Amygdala (tissue), 56 donors: ENCODE measurements around the gene ATP1B2.
A peak's percentile ranks its signal among the peaks of the same experiment; 100 is the strongest.
"Not testable (repeated sequence)": the region's sequence is repeated elsewhere in the genome, so short reads cannot be mapped to it uniquely, and the experiment has no call there.

Experiments used
- DNase-seq, 56 donors: peaks; one replicate each; lab custom pipeline; 2025; lab: John Stamatoyannopoulos, UW

The ATP1B2 gene

GRCh38 chr17:7632492-7632894 lies 18.2 kb upstream of the ATP1B2 start:
- DNase-seq = peak in 4 of 56 donors; percentile 5 to 19 (median 10)

- DNase-seq = no peak
Measured at GRCh38 chr17:7633093-7633492, 17.6 kb upstream of the ATP1B2 start.

- peak in 28 of 56 donors; percentile 20 to 70 (median 36) for DNase-seq
Measured at GRCh38 chr17:7634384-7634783, 16.3 kb upstream of the ATP1B2 start.

GRCh38 chr17:7636163-7636562 lies 14.6 kb upstream of the ATP1B2 start:
- no peak for DNase-seq

- DNase-seq = no peak
Measured at GRCh38 chr17:7640783-7641182, 9.9 kb upstream of the ATP1B2 start.

GRCh38 chr17:7641635-7642034 lies 9.1 kb upstream of the ATP1B2 start:
- not testable (repeated sequence) for DNase-seq

- DNase-seq = no peak
Measured at GRCh38 chr17:7644775-7645174, 6.0 kb upstream of the ATP1B2 start.

GRCh38 chr17:7646457-7646856 lies 4.3 kb upstream of the ATP1B2 start:
- no peak for DNase-seq

GRCh38 chr17:7647018-7647417 lies 3.7 kb upstream of the ATP1B2 start:
- no peak for DNase-seq

- no peak for DNase-seq
Measured at GRCh38 chr17:7651097-7651664, 455 bp downstream of the ATP1B2 start.

GRCh38 chr17:7651665-7652387 lies 1.1 kb downstream of the ATP1B2 start:
- DNase-seq = peak in 21 of 56 donors; percentile 16 to 70 (median 37)

- DNase-seq = peak in 2 of 56 donors; percentile 5 to 10
Measured at GRCh38 chr17:7652388-7653356, 1.9 kb downstream of the ATP1B2 start.

GRCh38 chr17:7654832-7655540 lies 4.3 kb downstream of the ATP1B2 start:
- no peak for DNase-seq

GRCh38 chr17:7655541-7655840 lies 4.8 kb downstream of the ATP1B2 start:
- no peak for DNase-seq

- peak in 42 of 56 donors; percentile 24 to 81 (median 50) for DNase-seq
Measured at GRCh38 chr17:7656958-7657609, 6.4 kb downstream of the ATP1B2 start.

GRCh38 chr17:7667656-7668406 lies 17.1 kb downstream of the ATP1B2 start:
- peak in 42 of 56 donors; percentile 33 to 87 (median 62) for DNase-seq

- DNase-seq = no peak
Measured at GRCh38 chr17:7668482-7668881, 17.8 kb downstream of the ATP1B2 start.

- DNase-seq = no peak
Measured at GRCh38 chr17:7673239-7673638, 22.5 kb downstream of the ATP1B2 start.

GRCh38 chr17:7674934-7675333 lies 24.2 kb downstream of the ATP1B2 start:
- no peak for DNase-seq
